ENCODE results near the gene TAL1. TPM values are rescaled to one million over a fixed set of nuclear protein-coding genes. Genes with fewer than 3 reads are reported as not detected.

TAL1 gene
- total and polyA plus RNA-seq, 10 of the 15 experiments (the other 5 are each of a cell fraction or from before 2014, with no cell fraction given) = 0.05 TPM; not detected in 9

DNA sequence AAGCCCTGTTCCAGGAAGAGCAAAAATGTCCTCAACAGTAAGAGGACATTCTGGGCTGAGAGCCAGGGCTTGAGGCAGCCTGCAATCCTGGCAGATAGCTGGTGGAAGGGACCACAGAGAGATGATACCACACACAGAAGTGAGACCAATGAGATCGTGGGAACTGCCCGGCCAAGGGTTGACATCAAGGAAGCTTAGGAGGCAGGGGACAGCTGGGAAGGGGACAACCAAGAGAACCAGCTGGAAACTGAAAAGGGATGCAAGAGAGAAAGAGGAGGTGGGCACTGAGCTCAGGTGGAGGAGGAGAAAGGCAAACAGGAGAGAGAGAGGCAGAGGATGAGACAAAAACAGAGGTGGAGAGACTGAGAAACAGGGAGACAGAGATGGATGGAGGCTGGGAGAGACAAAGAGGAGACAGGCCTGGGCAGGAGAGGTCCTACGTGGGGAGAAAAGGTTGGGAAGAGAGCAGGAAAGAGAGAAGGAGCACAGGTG is 51.4 kb downstream of the TAL1 start:
- Histone ChIP-seq H3K27me3 (replicated peaks in 1 of 2; ENCODE audit: control insufficient read depth in 2 of 2, insufficient read depth in 2 of 2, low read length in 1 of 2) (no peaks in the 10 kb centered on the region), H3K4me3 (no peak overlapping the region), H3K4me2 (ENCODE audit: control insufficient read depth, insufficient read depth) (no peak overlapping the region), H2AFZ (ENCODE audit: control insufficient read depth, low read depth, low read length) (no peak overlapping the region), H3K4me1 (ENCODE audit: control insufficient read depth, insufficient read depth, low read length) (peaks cover 3% of the 10 kb centered on the region; the same call in 1 of the 2 replicates), H3K27ac (ENCODE audit: control insufficient read depth, insufficient read depth) (no peak overlapping the region), H3K36me3 (ENCODE audit: control insufficient read depth in 2 of 2, insufficient read depth in 2 of 2, low read length in 1 of 2) (no peaks in the 10 kb centered on the region), H3K9ac (ENCODE audit: control insufficient read depth, insufficient read depth, low read length) (no peak overlapping the region), H3K79me2 (ENCODE audit: control insufficient read depth, insufficient read depth, low read length) (no peaks in the 10 kb centered on the region), H3K9me3 (replicated peaks; ENCODE audit: control insufficient read depth, insufficient read depth, low read length) (no peaks in the 10 kb centered on the region), H4K20me1 (ENCODE audit: control insufficient read depth, insufficient read depth) (no peaks in the 10 kb centered on the region)
- BruUV-seq (replicated peaks) = no TSS peak
- DNase-seq (ENCODE audit: low read depth, low spot score) (no peak), ATAC-seq (no peak), FAIRE-seq (no peak)
- TF ChIP-seq SMAD1 (IDR thresholded peaks at IDR 0.05; ENCODE audit: low read depth, partially characterized antibody) (no peak), SIN3A (IDR thresholded peaks at IDR 0.05; ENCODE audit: low read depth, low read length) (no peak), ESRRA (IDR thresholded peaks at IDR 0.05; ENCODE audit: low read length) (no peak), SMARCA5 (IDR thresholded peaks at IDR 0.05) (no peak), POLR2AphosphoS2 (IDR thresholded peaks at IDR 0.05; ENCODE audit: low read depth, low read length) (no peak), PRDM15 (CRISPR knock-in tag; IDR thresholded peaks at IDR 0.05) (no peak), MEF2A (IDR thresholded peaks at IDR 0.05; ENCODE audit: insufficient read depth, low read depth, low read length) (no peak), BHLHE40 (IDR thresholded peaks at IDR 0.05; ENCODE audit: borderline replicate concordance in 1 of 2, low read depth in 2 of 2, low read length in 1 of 2) (no peak), HDAC6 (IDR thresholded peaks at IDR 0.05; ENCODE audit: unreplicated experiment) (no peak), JUNB (IDR thresholded peaks at IDR 0.05) (no peak), MYB (IDR thresholded peaks at IDR 0.05; ENCODE audit: borderline replicate concordance, low read depth, low read length) (no peak), YY1 (IDR thresholded peaks at IDR 0.05; ENCODE audit: low read depth, low read length) (no peak), SUZ12 (IDR thresholded peaks at IDR 0.05; ENCODE audit: unreplicated experiment) (no peak), EGR1 (IDR thresholded peaks at IDR 0.05; ENCODE audit: borderline replicate concordance in 1 of 2, low read depth in 2 of 2, low read length in 2 of 2) (no peak)
- TF ChIP-seq, protein P1, sequence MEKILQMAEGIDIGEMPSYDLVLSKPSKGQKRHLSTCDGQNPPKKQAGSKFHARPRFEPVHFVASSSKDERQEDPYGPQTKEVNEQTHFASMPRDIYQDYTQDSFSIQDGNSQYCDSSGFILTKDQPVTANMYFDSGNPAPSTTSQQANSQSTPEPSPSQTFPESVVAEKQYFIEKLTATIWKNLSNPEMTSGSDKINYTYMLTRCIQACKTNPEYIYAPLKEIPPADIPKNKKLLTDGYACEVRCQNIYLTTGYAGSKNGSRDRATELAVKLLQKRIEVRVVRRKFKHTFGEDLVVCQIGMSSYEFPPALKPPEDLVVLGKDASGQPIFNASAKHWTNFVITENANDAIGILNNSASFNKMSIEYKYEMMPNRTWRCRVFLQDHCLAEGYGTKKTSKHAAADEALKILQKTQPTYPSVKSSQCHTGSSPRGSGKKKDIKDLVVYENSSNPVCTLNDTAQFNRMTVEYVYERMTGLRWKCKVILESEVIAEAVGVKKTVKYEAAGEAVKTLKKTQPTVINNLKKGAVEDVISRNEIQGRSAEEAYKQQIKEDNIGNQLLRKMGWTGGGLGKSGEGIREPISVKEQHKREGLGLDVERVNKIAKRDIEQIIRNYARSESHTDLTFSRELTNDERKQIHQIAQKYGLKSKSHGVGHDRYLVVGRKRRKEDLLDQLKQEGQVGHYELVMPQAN (conservative IDR thresholded peaks at IDR 0.05) = no peak
- POLR2A ChIA-PET = no interaction called here
- intact Hi-C loops (cut with micrococcal nuclease; ENCODE audit: unreplicated experiment) (no loop called here), in situ Hi-C loops (cut with MboI) (no loop called here)
- CTCF ChIA-PET = interaction anchor here (1.0 to 6.1 kb wide), 4 partner anchors 13 to 529 kb away, joined by 3 to 70 read pairs (median 4); no protein-coding TSS in a partner anchor
- WGBS (ENCODE audit: insufficient coverage, insufficient replicate concordance, low lambda C conversion rate, missing lambda C conversion rate) = 45% methylated on average over 2 of the region's 3 CpGs
- RAD21 ChIA-PET (ENCODE audit: unreplicated experiment) = no interaction called here
- SMC1A ChIA-PET (ENCODE audit: uncharacterized antibody, unreplicated experiment) = interaction anchor here (0.9 kb wide), 1 partner anchor 82 kb away, joined by 4 read pairs; no protein-coding TSS in a partner anchor

Data from GM12878 (cell line).